Hepatocyte (in vitro differentiated cells): ENCODE measurements around the gene TNFRSF13B. TPM values are rescaled to one million over a fixed set of nuclear protein-coding genes. Genes with fewer than 3 reads are reported as not detected.
A peak's percentile ranks its signal among the peaks of the same experiment; 100 is the strongest.

Experiments
- DNase-seq: peaks from one replicate; pipeline ENCODE4 v3.0.0-alpha.2; 2016; ENCODE audit warnings: low spot score
- H2AFZ ChIP-seq: fragments of 200-600 bp; sonication (generic); 2 replicates; pipeline ENCODE4 v1.6.0; 2016; ENCODE audit warnings: antibody characterized with exemption, mild to moderate bottlenecking
- H3K27ac ChIP-seq: fragments of 200-600 bp; sonication (generic); 2 replicates; pipeline ENCODE4 v1.5.1; 2016; ENCODE audit warnings: mild to moderate bottlenecking
- H3K27me3 ChIP-seq: fragments of 200-600 bp; sonication (generic); 2 replicates; pipeline ENCODE4 v1.6.1; 2016
- H3K36me3 ChIP-seq: fragments of 200-600 bp; sonication (generic); replicated peaks from 2 replicates; pipeline ENCODE4 v1.5.1; 2016; ENCODE audit warnings: low read depth; ENCODE audit not compliant: insufficient read depth
- H3K4me1 ChIP-seq: fragments of 200-600 bp; sonication (generic); 2 replicates; pipeline ENCODE4 v1.5.1; 2016; ENCODE audit warnings: mild to moderate bottlenecking, moderate library complexity; ENCODE audit not compliant: insufficient read depth
- H3K4me2 ChIP-seq: fragments of 200-600 bp; sonication (generic); 2 replicates; pipeline ENCODE4 v1.6.0; 2016
- H3K4me3 ChIP-seq: fragments of 200-600 bp; sonication (generic); 2 replicates; pipeline ENCODE4 v1.5.1; 2016; ENCODE audit warnings: mild to moderate bottlenecking
- H3K79me2 ChIP-seq: fragments of 200-600 bp; sonication (generic); 2 replicates; pipeline ENCODE4 v1.6.0; 2017; ENCODE audit warnings: mild to moderate bottlenecking
- H3K9me2 ChIP-seq: fragments of 200-600 bp; sonication (generic); replicated peaks from 2 replicates; pipeline ENCODE4 v1.6.0; 2017; ENCODE audit warnings: mild to moderate bottlenecking; ENCODE audit not compliant: insufficient read depth
- H3K9me3 ChIP-seq: fragments of 200-600 bp; sonication (generic); 2 replicates; pipeline ENCODE4 v1.5.1; 2016; ENCODE audit warnings: low read depth, mild to moderate bottlenecking
- H4K20me1 ChIP-seq: fragments of 200-600 bp; sonication (generic); 2 replicates; pipeline ENCODE4 v1.6.0; 2016; ENCODE audit warnings: mild to moderate bottlenecking; ENCODE audit not compliant: insufficient read depth, poor library complexity, severe bottlenecking
- EZH2 ChIP-seq: fragments of 200-600 bp; sonication (generic); IDR thresholded peaks from 2 replicates; pipeline ENCODE4 v1.6.1; 2016; ENCODE audit warnings: antibody characterized with exemption, mild to moderate bottlenecking, borderline replicate concordance
- EZH2phosphoT487 ChIP-seq: fragments of 200-600 bp; sonication (generic); IDR thresholded peaks from one replicate; pipeline ENCODE4 v1.6.1; 2018; ENCODE audit warnings: antibody characterized with exemption, mild to moderate bottlenecking, low read depth, moderate library complexity; ENCODE audit not compliant: unreplicated experiment, severe bottlenecking
- WGBS: methylation state at CpG from one replicate; pipeline ENCODE4 v1.1.6; 2016; ENCODE audit warnings: low lambda C conversion rate; ENCODE audit errors: missing lambda C conversion rate; 5-methylcytosine and 5-hydroxymethylcytosine counted together
- polyA plus RNA-seq: library from polyadenylated mRNA; unstranded; fragments of >200 nt; fragmentation: Nextera tagmentation; extraction: Ambion mirVana; gene quantifications from 2 replicates; pipeline ENCODE4 v1.2.1, GENCODE V29; 2016
- total RNA-seq: library from RNA; depleted of rRNA; stranded (reverse); fragments of >200 nt; gene quantifications from 2 replicates; pipeline ENCODE4 v1.2.3, GENCODE V29; 2014
- TF ChIP-seq, protein P1 (sequence below): fragments of 200-600 bp; sonication (generic); IDR thresholded peaks from 2 replicates; pipeline ENCODE4 v1.5.1; 2016; ENCODE audit warnings: antibody characterized with exemption, mild to moderate bottlenecking; ENCODE audit not compliant: poor library complexity

Gene TNFRSF13B
- total and polyA plus RNA-seq, 2 experiments from 2014 or later: not detected

DNA sequence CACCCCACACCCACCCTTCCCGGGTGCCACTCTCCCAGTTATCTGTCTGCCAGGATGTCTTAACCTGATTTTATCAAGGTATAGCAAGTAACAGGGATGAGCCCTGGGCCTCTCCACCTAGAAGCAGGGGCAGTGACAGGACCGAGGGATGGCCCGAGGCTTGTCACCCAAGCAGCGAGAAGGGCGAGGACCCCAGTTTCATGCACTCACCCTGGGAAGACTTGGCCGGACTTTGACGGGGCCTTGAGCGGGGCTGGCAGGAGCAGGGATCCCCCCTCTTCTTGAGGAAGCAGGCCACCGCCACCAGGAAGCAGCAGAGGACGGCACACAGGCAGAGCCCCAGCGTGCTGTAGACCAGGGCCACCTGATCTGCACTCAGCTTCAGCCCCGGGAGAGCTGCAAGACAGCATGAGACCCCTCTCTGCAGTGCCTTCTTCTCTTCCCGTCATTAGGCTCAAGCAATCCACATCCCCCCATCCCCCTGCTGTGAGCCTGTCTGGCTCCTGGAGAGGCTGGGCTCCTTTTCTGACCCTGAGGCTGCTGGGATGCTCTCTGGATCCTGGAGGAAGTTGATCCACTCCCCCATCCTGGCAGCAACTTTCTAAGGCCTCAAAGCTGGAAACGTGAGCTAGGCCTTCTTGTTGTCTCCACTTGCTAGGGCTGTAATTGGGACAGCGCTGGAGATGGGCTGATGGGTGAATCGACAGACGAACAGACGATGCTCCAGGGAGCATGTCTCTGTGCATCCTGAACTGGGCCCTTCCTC, 31.6 kb downstream of the TNFRSF13B start:
- 73% methylated on average over 18 of the region's 18 CpGs for WGBS
- TF ChIP-seq, protein P1, sequence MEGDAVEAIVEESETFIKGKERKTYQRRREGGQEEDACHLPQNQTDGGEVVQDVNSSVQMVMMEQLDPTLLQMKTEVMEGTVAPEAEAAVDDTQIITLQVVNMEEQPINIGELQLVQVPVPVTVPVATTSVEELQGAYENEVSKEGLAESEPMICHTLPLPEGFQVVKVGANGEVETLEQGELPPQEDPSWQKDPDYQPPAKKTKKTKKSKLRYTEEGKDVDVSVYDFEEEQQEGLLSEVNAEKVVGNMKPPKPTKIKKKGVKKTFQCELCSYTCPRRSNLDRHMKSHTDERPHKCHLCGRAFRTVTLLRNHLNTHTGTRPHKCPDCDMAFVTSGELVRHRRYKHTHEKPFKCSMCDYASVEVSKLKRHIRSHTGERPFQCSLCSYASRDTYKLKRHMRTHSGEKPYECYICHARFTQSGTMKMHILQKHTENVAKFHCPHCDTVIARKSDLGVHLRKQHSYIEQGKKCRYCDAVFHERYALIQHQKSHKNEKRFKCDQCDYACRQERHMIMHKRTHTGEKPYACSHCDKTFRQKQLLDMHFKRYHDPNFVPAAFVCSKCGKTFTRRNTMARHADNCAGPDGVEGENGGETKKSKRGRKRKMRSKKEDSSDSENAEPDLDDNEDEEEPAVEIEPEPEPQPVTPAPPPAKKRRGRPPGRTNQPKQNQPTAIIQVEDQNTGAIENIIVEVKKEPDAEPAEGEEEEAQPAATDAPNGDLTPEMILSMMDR: no peak
- TF ChIP-seq EZH2phosphoT487: no peak
- TF ChIP-seq EZH2: no peak
- H3K4me2 ChIP-seq: no peak overlapping the region
- H3K9me3 ChIP-seq: no peaks in the 10 kb centered on the region
- no peak overlapping the region for H3K27ac ChIP-seq
- H3K4me1 ChIP-seq: no peaks in the 10 kb centered on the region
- peak; percentile 3 for DNase-seq
- no peak overlapping the region for H3K4me3 ChIP-seq
- H3K27me3 ChIP-seq: no peaks in the 10 kb centered on the region
- no peaks in the 10 kb centered on the region for H4K20me1 ChIP-seq
- no peak overlapping the region for H2AFZ ChIP-seq
- H3K9me2 ChIP-seq: no peaks in the 10 kb centered on the region
- no peaks in the 10 kb centered on the region for H3K79me2 ChIP-seq
- no peaks in the 10 kb centered on the region for H3K36me3 ChIP-seq

DNA sequence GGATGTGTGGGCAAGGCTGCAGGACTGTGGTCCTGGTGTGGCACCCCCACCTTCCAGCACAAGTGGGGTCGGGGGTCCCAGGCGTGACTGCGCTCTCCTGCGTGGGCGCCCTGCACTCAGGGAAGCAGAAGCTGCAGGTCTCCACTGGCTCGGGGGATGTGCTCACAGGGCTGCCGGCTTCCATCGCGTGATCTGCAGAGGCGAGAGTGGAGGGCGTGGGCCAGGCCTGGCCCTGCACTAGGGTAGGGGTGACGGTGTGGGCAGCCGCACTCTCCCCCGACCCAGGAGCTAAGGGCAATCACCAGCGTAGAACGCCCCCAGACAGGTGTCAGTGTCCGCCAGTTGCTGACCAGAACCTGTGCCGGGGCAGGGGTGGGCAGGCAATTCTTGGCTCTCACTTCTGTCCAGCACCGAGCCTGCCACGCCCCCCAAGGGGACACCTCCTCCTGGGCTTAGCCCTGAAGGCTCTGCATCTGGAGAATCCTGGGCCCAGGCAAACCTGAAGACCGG, 32.3 kb downstream of the TNFRSF13B start:
- H3K4me1 ChIP-seq: no peaks in the 10 kb centered on the region
- H3K9me2 ChIP-seq: no peaks in the 10 kb centered on the region
- H3K9me3 ChIP-seq: no peaks in the 10 kb centered on the region
- no peak overlapping the region for H2AFZ ChIP-seq
- no peak overlapping the region for H3K4me3 ChIP-seq
- no peak overlapping the region for H3K27ac ChIP-seq
- no peaks in the 10 kb centered on the region for H3K79me2 ChIP-seq
- DNase-seq: peak; percentile 4
- WGBS: 87% methylated on average over 21 of the region's 21 CpGs
- no peaks in the 10 kb centered on the region for H3K27me3 ChIP-seq
- no peak for TF ChIP-seq EZH2
- TF ChIP-seq, protein P1: no peak
- no peak for TF ChIP-seq EZH2phosphoT487
- no peak overlapping the region for H3K4me2 ChIP-seq
- no peaks in the 10 kb centered on the region for H4K20me1 ChIP-seq
- H3K36me3 ChIP-seq: no peaks in the 10 kb centered on the region

- no peaks in the 10 kb centered on the region for H4K20me1 ChIP-seq
- H3K4me2 ChIP-seq: no peak overlapping the region
- no peaks in the 10 kb centered on the region for H3K9me2 ChIP-seq
- no peaks in the 10 kb centered on the region for H3K79me2 ChIP-seq
- no peak overlapping the region for H2AFZ ChIP-seq
- H3K4me3 ChIP-seq: no peak overlapping the region
- TF ChIP-seq, protein P1: no peak
- TF ChIP-seq EZH2phosphoT487 (no peak), EZH2 (no peak)
- H3K27me3 ChIP-seq: no peaks in the 10 kb centered on the region
- H3K27ac ChIP-seq: no peak overlapping the region
- no peak for DNase-seq
- H3K4me1 ChIP-seq: no peaks in the 10 kb centered on the region
- WGBS: 0% methylated on average over 1 of the region's 1 CpG
- no peaks in the 10 kb centered on the region for H3K36me3 ChIP-seq
- H3K9me3 ChIP-seq: no peaks in the 10 kb centered on the region
Measured at GRCh38 chr17:16939208-16939576, 32.7 kb downstream of the TNFRSF13B start.
